Measurements from ENCODE around the gene TAGLN3.

- TF ChIP-seq CTCF (IDR thresholded peaks at IDR 0.05; ENCODE audit: low read depth, low read length) (no peak), EZH2phosphoT487 (IDR thresholded peaks at IDR 0.05; ENCODE audit: low read depth) (no peak)
Observed at GRCh38 chr3:112041321-112041720, 42.6 kb downstream of the TAGLN3 start.

All from OCI-LY3 (cell line).